Stimulated activated memory B cell treated with anti-CD40 and anti-IgM and Interleukin-4, amounts not matched to agents 10 μg/mL and 1 μg/mL and 100 μg/mL, for 72 hours (primary cell): ENCODE measurements around the gene COQ8B.
A peak's percentile ranks its signal among the peaks of the same experiment; 100 is the strongest.

Experiments
- ATAC-seq: fragments of 150-1000 bp; cut with Tn5 transposase; 2 replicates; pipeline ENCODE4 v1.10.0; 2021
- H3K27ac Mint-ChIP-seq: one replicate; pipeline ENCODE4 v1.8.0; 2022; ENCODE audit warnings: mild to moderate bottlenecking, mixed read lengths
- H3K27me3 Mint-ChIP-seq: one replicate; pipeline ENCODE4 v1.8.0; 2022; ENCODE audit warnings: mixed read lengths
- H3K36me3 Mint-ChIP-seq: one replicate; pipeline ENCODE4 v1.8.0; 2022; ENCODE audit warnings: mixed read lengths
- H3K4me1 Mint-ChIP-seq: one replicate; pipeline ENCODE4 v1.8.0; 2022; ENCODE audit warnings: mixed read lengths
- H3K4me3 Mint-ChIP-seq: one replicate; pipeline ENCODE4 v1.8.0; 2022; ENCODE audit warnings: mild to moderate bottlenecking, moderate library complexity, mixed read lengths
- H3K9me3 Mint-ChIP-seq: one replicate; pipeline ENCODE4 v1.8.0; 2022; ENCODE audit warnings: mixed read lengths

Gene COQ8B

DNA sequence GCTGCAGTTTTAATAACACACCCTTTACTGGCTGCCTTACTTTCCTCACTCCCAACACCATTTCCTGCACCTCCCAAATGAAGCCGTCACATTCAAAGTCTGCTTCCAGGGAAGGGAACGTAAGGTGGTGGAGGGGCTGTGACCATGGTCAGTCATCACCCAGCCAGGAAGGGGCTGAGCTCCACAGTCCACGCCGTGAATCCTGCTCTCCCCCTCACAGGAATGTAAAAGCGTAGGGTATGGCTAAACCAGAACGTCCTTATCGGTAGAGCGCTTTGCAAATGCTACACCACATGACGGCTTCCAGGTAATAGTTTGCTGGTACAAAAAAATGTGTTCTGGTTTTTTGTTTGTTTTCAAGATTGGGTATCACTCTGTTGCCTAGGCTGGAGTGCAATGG, 33.2 kb downstream of the COQ8B start:
- Mint-ChIP-seq H3K27me3 (no peaks in the 10 kb centered on the region), H3K27ac (no peak overlapping the region), H3K36me3 (peaks cover 57% of the 10 kb centered on the region), H3K9me3 (no peaks in the 10 kb centered on the region), H3K4me1 (no peaks in the 10 kb centered on the region), H3K4me3 (no peak overlapping the region)
- no peak for ATAC-seq

DNA sequence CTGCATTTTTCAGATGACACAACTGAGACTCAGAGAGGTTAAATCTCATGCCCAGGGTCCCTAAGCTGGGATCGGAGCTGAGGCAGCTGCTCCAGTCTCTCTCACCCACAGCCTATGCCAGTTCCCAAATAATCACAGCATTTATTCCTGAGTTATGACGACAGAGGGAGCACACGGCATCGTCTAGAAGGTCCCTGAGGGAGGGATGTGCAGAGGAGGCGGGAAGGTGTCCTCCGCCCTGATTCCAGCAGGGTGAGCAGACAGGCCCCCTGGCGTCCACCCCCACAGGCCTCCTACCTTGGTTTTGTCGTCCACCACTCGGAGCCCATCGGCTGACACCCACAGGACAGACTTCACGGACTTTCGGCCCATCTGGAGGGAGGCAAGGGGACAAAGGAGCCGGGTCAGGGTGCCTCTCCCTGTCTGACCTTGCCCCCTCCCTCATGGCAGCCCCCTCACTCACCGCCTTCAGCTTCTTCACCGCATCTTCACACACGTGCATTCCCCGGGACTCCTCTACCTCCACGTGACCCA, 34.2 kb downstream of the COQ8B start:
- Mint-ChIP-seq H3K4me3 (no peak overlapping the region), H3K4me1 (no peaks in the 10 kb centered on the region), H3K27me3 (no peaks in the 10 kb centered on the region), H3K9me3 (no peaks in the 10 kb centered on the region), H3K27ac (no peak overlapping the region), H3K36me3 (peaks cover 67% of the 10 kb centered on the region)
- ATAC-seq, result no peak

DNA sequence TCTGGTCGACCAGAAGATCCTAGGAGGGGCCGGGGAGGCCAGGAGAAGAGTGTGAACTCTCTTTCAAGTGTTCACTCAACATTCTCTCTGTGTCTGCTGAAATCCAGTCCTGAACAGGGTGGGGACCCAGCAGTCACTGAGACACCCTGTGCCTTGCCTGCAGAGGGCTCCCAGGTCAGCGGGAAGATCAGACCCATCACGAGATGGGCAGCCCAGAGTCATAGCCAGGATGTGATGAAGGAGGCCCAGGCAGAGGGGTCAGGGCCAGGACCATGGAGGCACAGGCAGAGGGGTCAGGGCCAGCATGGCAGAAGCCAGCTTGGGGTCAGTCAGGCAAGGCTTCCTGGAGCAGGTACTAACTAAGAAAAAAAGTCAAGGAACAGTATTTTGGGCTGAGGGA, 35.6 kb downstream of the COQ8B start:
- no peak for ATAC-seq
- no peaks in the 10 kb centered on the region for H3K4me1 Mint-ChIP-seq
- no peaks in the 10 kb centered on the region for H3K27me3 Mint-ChIP-seq
- no peaks in the 10 kb centered on the region for H3K9me3 Mint-ChIP-seq
- no peak overlapping the region for H3K27ac Mint-ChIP-seq
- H3K4me3 Mint-ChIP-seq, result no peak overlapping the region
- peaks cover 67% of the 10 kb centered on the region for H3K36me3 Mint-ChIP-seq

DNA sequence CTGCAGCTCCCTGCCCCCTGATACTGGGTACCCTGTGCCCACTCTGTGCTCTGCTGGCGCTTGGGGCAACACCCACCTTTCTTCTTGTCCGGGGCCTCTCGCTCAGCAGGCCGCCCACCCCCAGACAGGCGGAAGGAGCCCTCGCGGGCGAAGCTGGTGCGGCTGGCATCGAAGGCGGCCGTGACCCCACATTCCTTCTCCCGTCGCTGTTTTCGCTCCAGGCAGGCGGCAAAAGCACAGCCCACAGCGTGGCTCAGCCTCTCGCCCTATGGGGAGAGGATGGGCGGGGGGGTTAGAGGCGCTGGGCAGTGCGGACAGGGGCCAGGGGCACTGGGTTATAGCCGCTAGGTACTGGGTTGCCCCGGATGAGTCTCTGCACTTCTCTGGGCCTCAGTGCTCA, 39.5 kb downstream of the COQ8B start:
- H3K36me3 Mint-ChIP-seq, result peaks cover 39% of the 10 kb centered on the region
- no peak overlapping the region for H3K4me3 Mint-ChIP-seq
- no peak overlapping the region for H3K27ac Mint-ChIP-seq
- H3K4me1 Mint-ChIP-seq, result no peaks in the 10 kb centered on the region
- ATAC-seq, result no peak
- no peaks in the 10 kb centered on the region for H3K27me3 Mint-ChIP-seq
- no peaks in the 10 kb centered on the region for H3K9me3 Mint-ChIP-seq

DNA sequence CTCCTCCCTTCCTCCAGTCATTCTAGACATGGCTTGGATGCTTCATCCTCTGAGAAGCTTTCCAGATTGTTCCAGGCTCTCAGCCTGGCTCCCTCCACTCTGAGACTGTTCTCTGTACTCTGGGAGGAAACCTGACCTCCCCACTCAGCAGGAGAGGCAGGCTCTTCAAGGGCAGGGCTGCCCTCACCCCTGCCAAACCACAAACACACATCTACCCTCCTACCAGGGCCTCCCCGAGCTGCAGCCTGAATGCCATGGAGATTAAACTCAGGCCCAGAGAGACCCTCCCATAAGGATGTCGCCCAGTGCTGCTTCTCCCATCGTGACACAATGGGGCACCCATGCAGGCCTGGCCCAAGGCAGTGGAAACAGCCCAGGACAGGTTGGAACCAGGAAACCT, 42.4 kb downstream of the COQ8B start:
- Mint-ChIP-seq H3K27me3 (no peaks in the 10 kb centered on the region), H3K27ac (no peak overlapping the region), H3K36me3 (peaks cover 38% of the 10 kb centered on the region), H3K4me1 (peaks cover 4% of the 10 kb centered on the region), H3K4me3 (no peak overlapping the region), H3K9me3 (no peaks in the 10 kb centered on the region)
- ATAC-seq, result no peak

DNA sequence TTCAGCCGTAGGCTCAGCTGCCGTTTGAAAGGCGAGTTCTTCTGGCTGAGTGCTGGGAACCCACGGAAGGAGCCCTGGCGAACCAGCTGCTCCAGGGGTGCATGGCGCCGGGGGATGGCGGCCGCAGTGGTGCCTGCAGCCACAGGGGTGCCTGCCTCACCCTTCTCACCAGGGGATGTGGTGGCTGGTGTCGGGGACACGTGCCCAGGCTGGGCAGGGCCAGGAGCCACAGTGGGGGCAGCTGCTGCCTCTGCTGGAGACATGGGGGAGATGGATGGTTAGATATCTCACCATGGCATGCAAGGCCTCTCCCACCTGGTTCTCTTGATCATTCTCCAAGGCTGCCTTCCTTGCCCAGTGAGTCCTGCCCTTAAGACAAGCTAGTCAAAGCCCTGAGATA, 43.3 kb downstream of the COQ8B start:
- no peak for ATAC-seq
- Mint-ChIP-seq H3K27me3 (no peaks in the 10 kb centered on the region), H3K36me3 (peaks cover 38% of the 10 kb centered on the region), H3K9me3 (no peaks in the 10 kb centered on the region), H3K27ac (no peak overlapping the region), H3K4me3 (no peak overlapping the region), H3K4me1 (peaks cover 4% of the 10 kb centered on the region)

DNA sequence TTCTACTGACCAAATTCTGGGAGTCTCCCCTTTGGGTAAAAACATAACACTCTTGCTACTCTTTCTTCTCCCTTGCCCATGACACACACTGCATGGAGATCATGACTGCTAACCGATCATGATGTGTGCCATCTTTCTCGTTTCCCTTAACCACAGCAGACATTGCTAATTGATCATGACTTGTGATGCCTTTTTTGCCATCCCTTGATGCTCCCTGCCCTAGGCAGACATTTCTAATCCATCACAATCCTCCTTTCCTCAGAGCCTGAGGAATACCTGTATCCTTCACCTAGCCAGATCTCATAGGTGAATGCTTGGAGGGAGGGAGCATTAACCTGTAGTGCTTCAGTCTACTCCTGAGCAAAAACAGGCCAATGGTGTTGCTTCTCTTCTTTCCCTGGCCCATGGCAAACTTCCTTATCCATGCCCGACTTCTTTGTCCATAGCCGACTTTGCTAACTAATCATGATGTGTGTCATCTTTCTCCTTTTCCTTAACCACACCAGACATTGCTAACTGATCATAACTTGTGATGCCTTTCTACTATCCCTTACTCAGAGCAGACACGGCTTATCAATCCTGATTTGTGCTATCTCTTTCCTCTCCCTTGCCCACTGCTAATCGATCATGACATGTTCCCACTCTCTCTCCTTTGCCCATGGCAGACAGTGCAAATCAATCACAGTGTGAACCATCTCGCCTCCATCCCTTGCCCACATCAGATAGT, 44.0 kb downstream of the COQ8B start:
- ATAC-seq, result no peak
- Mint-ChIP-seq H3K4me1 (peaks cover 4% of the 10 kb centered on the region), H3K36me3 (peaks cover 32% of the 10 kb centered on the region), H3K27ac (no peak overlapping the region), H3K4me3 (no peak overlapping the region), H3K27me3 (no peaks in the 10 kb centered on the region), H3K9me3 (no peaks in the 10 kb centered on the region)

DNA sequence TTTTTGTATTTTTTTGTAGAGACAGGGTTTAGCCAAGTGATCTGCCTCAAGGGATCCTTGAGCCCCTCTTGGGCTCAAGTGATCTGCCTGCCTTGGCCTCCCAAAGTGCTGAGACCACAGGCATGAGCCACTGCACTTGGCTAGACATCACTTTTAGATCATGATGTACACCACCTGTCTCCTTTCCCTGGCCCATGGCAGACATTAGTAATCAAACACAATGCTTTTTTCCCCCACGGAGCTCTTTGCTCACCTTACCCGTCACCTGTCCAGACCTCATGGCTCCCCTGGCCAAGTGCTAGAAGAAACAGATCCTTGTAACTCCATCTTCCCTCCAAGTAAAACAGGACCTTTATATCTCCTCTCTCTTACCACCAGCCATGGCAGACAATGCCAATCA, 44.6 kb downstream of the COQ8B start:
- no peak overlapping the region for H3K4me3 Mint-ChIP-seq
- no peak overlapping the region for H3K27ac Mint-ChIP-seq
- H3K4me1 Mint-ChIP-seq, result peaks cover 4% of the 10 kb centered on the region
- ATAC-seq, result no peak
- H3K36me3 Mint-ChIP-seq, result peaks cover 31% of the 10 kb centered on the region
- no peaks in the 10 kb centered on the region for H3K9me3 Mint-ChIP-seq
- H3K27me3 Mint-ChIP-seq, result no peaks in the 10 kb centered on the region

DNA sequence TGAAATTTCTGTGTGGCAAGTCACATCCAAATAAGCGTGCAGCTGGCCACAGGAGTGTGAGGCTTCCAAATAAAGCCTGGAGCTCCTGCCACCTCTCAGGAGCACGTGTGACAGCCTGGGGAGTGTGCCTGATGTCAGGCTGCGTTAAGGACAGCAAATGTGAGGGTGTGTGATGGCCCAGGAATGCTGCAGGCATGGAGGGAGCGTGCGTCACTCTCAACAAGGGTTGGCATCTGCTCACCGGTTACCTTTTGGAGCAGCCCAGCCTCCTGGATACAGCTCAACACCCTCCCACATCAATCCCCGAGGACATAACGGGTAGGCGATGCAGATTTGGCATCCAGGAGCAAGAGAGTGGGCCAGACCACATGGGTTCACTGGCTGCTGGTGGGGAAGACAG, 45.3 kb downstream of the COQ8B start:
- H3K4me3 Mint-ChIP-seq, result no peak overlapping the region
- H3K4me1 Mint-ChIP-seq, result peaks cover 4% of the 10 kb centered on the region
- no peak overlapping the region for H3K27ac Mint-ChIP-seq
- no peak for ATAC-seq
- H3K36me3 Mint-ChIP-seq, result peaks cover 34% of the 10 kb centered on the region
- no peaks in the 10 kb centered on the region for H3K27me3 Mint-ChIP-seq
- H3K9me3 Mint-ChIP-seq, result no peaks in the 10 kb centered on the region

DNA sequence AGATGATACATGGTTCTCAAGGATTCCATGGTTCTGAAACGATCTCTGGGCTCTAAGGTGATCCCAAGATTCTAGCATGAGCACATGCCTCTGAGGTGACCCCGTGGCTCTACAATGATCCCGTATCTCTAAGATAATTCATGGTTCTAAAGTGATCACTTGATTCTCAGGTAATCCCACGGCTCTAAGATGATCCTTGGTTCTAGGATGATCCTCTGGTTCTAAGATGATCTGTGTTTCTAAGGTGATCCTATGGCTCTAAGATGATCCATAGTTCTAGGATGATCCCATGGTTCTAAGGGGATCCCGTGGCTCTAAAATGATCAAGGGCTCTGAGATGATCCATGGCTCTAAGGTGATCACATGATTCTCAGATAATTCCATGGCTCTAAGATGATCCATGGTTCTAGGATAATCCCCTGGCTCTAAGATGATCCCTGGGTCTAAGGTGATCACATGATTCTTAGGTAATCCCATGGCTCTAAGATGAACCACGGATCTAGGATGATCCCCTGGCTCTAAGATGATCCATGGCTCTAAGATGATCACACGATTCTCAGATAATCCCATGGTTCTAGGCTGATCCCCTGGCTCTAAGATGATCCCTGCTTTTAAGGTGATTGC, 47.6 kb downstream of the COQ8B start:
- Mint-ChIP-seq H3K4me3 (no peak overlapping the region), H3K36me3 (peaks cover 34% of the 10 kb centered on the region), H3K27me3 (no peaks in the 10 kb centered on the region), H3K4me1 (peaks cover 4% of the 10 kb centered on the region), H3K9me3 (no peaks in the 10 kb centered on the region), H3K27ac (no peak overlapping the region)
- ATAC-seq, result no peak

DNA sequence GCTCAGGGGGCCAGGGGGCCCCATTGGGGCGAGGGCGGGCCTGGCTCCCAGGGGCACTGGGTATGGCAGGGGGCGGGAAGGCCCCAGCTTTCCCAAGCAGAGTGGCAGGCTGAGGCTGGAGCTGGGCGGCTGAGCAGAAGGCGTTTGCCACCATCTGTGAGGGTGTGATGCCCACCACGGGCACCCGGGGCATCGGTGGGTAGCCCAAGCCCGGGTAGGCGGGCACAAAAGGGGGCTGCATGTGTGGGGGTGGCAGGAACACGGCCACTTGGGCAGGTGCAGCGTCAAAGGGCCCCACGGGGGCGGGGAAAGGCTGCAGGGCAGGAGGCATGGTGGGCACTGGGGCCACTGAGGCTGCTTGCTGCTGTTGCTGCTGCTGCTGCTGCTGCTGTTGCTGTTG, 49.1 kb downstream of the COQ8B start:
- ATAC-seq, result no peak
- Mint-ChIP-seq H3K4me1 (peaks cover 19% of the 10 kb centered on the region), H3K27ac (no peak overlapping the region), H3K4me3 (no peak overlapping the region), H3K9me3 (no peaks in the 10 kb centered on the region), H3K36me3 (peaks cover 34% of the 10 kb centered on the region), H3K27me3 (no peaks in the 10 kb centered on the region)

DNA sequence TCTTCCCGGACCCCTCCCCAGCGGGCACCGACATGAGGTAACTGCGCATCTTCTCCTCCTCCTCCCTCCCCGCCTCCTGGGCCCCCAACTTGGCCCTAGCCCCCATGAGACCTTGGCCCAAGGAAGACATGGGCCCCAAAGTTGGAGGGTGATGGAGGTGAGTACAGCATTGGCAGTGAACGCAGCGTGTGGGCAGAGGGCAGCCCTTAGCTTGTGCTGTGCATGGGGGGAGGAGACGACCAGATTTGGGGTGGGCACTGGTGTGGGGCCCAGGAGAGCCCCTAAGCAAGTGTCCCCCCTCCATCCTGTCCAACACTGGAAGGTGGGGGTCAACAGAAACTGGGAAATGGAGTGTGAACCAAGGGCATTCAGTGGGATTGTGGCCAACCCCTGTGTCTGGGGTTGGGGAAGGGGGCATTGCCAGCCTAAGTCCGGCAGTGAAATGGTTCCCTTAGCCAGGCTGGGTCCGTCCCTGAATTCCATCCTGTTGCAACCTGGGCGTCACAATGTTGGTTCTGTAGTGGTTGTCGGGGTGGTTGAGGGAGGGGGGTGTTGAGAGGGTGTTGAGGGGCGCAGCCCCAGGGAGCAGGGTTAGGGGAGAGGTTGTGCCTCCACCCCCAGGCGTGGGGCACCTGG, 49.8 kb downstream of the COQ8B start:
- Mint-ChIP-seq H3K9me3 (no peaks in the 10 kb centered on the region), H3K4me1 (peaks cover 26% of the 10 kb centered on the region), H3K4me3 (no peak overlapping the region), H3K27ac (no peak overlapping the region), H3K36me3 (peaks cover 34% of the 10 kb centered on the region), H3K27me3 (no peaks in the 10 kb centered on the region)
- no peak for ATAC-seq

DNA sequence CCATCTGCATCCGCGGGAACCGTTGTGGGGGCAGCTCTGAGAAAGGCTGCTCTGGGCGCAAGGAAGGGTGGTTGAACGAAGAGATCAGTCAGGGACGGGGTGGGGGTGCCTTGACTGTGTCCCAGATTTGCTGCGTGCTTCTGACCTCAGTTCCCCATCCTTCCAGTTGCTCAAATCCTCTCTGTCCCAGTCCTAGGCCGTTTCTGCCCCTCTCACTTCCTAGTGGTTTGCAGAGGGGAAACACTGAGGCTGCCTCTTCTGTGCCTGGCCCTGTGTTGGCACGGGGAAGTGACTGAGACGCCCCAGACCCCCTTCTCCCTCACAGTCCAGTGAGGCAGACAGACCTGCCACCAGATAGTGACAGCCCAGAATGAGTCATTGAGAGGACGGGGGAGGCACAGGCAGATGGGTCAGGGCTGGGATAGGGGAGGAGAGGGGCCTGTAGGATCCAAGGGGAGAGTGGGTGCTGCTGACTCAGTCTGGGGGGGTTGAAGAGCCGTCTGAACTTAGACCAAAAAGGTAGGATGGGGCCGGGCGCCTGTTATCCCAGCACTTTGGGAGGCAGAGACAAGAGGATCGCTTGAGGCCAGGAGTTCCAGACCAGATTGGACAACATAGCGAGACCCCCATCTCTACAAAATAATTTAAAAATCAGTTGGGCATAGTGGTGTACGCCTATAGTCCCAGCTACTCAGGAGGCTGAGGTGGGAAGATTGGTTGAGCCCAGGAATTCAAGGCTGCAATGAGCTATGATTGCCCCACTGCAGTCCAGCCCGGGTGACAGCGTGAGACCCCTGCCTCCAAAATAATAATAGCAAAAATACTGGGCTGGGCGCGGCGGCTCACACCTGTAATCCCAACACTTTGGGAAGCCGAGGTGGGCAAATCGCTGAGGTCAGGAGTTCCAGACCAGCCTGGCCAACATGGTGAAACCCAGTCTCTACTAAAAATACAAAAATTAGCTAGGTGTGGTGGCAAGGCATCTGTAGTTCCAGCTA, 52.7 kb downstream of the COQ8B start:
- ATAC-seq, result peak; percentile 9
- Mint-ChIP-seq H3K9me3 (no peaks in the 10 kb centered on the region), H3K27me3 (no peaks in the 10 kb centered on the region), H3K27ac (peak overlapping the region; percentile 87), H3K4me1 (peaks cover 22% of the 10 kb centered on the region), H3K4me3 (peak overlapping the region; percentile 85), H3K36me3 (peaks cover 13% of the 10 kb centered on the region)

DNA sequence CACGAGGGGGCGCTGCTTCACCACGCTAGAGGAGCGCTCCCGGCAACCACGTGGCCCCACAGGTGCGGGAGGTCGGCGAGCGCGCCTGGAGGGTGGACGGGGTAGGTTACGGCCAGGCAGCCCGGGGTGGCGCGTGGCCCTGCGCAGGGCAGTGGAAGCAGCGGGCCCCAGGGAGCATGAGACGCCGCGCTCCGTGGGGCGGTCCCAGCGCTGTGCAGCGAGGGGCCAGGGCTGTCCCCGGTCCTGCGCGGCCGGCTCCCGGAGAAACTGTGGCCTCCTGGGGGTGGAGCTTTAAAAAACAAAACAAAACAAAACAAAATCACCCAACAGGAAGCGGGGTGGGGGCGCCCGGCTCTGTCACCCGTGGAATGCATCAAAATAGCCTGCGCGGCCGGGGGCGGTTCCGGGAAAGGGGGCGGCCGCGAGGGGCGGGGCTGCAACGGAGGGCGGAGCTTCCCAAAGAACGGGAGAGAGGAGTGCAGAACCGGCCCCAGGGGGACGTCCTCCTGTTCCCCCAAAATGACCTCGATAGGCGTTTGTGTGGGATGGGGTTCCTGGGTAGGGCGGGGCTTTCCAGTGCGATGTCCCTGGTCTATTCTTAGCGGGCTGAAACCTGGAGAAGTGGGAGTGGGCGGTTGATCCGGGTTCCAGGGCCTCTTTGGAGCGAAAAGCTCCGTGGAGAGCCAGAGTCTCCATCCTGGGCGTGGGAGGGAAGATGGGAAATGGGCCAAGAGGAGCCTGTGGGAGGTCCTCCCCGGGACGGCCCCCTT, 53.6 kb downstream of the COQ8B start:
- no peaks in the 10 kb centered on the region for H3K27me3 Mint-ChIP-seq
- no peaks in the 10 kb centered on the region for H3K9me3 Mint-ChIP-seq
- H3K4me1 Mint-ChIP-seq, result peaks cover 22% of the 10 kb centered on the region
- peak overlapping the region; percentile 87 for H3K27ac Mint-ChIP-seq
- ATAC-seq, result peak; percentile 97
- peak overlapping the region; percentile 85 for H3K4me3 Mint-ChIP-seq
- H3K36me3 Mint-ChIP-seq, result peaks cover 11% of the 10 kb centered on the region
